H1 (cell line): Measurements from ENCODE around the gene WDR37. TPM values are rescaled to one million over a fixed set of nuclear protein-coding genes. Genes with fewer than 3 reads are reported as not detected.

Experiments used
- CTCF ChIA-PET: fragments of 300-600 bp; sonication (Branson Sonifier 250); formaldehyde crosslinking; loops from one replicate; lab custom pipeline; 2021; ENCODE audit not compliant: partially characterized antibody; lab: Charles Lee
- POLR2A ChIA-PET: fragments of 300-600 bp; sonication (Branson Sonifier 250); formaldehyde crosslinking; loops from one replicate; lab custom pipeline; 2021; ENCODE audit warnings: inconsistent platforms; ENCODE audit not compliant: partially characterized antibody; lab: Charles Lee
- DNase-seq, 2 experiments: peaks; one replicate each; pipeline versions ENCODE4 v3.0.0 to v3.0.0-alpha.2; 2010 to 2022; ENCODE audit warnings: low spot score in 2 of 2, low read depth in 1 of 2, mixed read lengths in 1 of 2
- FAIRE-seq: peaks from 2 replicates; lab custom pipeline; 2011; peaks lifted over from hg19 to GRCh38; lab: Jason Lieb, UNC
- H2AFZ ChIP-seq: 2 replicates; pipeline ENCODE4 v1.8.1; 2012; ENCODE audit warnings: low read length, inconsistent platforms
- H2AK5ac ChIP-seq: 2 replicates; pipeline ENCODE4 v1.6.1; 2013; ENCODE audit warnings: low read depth, low read length
- H2BK120ac ChIP-seq: replicated peaks from 2 replicates; pipeline ENCODE3; 2013; ENCODE audit warnings: low read depth, low read length, inconsistent platforms
- H2BK12ac ChIP-seq: 2 replicates; pipeline ENCODE4 v1.6.1; 2013; ENCODE audit warnings: low read depth, low read length
- H2BK15ac ChIP-seq: 2 replicates; pipeline ENCODE4 v1.6.1; 2013; ENCODE audit warnings: low read length
- H2BK20ac ChIP-seq: 2 replicates; pipeline ENCODE4 v1.6.1; 2013; ENCODE audit warnings: low read length
- H2BK5ac ChIP-seq: 2 replicates; pipeline ENCODE4 v1.6.1; 2013; ENCODE audit warnings: low read depth, low read length
- H3K14ac ChIP-seq: 2 replicates; pipeline ENCODE4 v1.6.1; 2013; ENCODE audit warnings: inconsistent platforms; ENCODE audit not compliant: insufficient read length
- H3K18ac ChIP-seq: 2 replicates; pipeline ENCODE4 v1.6.1; 2013; ENCODE audit warnings: low read length; ENCODE audit errors: extremely low read depth
- H3K23ac ChIP-seq: 2 replicates; pipeline ENCODE4 v1.6.1; 2013; ENCODE audit warnings: inconsistent platforms; ENCODE audit not compliant: insufficient read length
- H3K23me2 ChIP-seq: 2 replicates; pipeline ENCODE4 v1.6.1; 2013; ENCODE audit warnings: low read depth, low read length
- H3K27ac ChIP-seq: 2 replicates; pipeline ENCODE4 v1.6.1; 2011; ENCODE audit warnings: low read depth, low read length, inconsistent platforms
- H3K27me3 ChIP-seq, 4 experiments: replicated peaks in 1 of 4; 1 replicate in 1 of 4; 2 replicates in 3 of 4; pipeline versions ENCODE4 v1.6.1 to v1.8.1; 2011 to 2013; ENCODE audit warnings: low read length in 3 of 4, mild to moderate bottlenecking in 3 of 4, inconsistent platforms in 2 of 4, mixed read lengths in 2 of 4, moderate library complexity in 1 of 4; ENCODE audit not compliant: control insufficient read depth in 3 of 4, insufficient read depth in 3 of 4; ENCODE audit errors: extremely low read depth in 1 of 4
- H3K36me3 ChIP-seq, 4 experiments: 2 replicates each; pipeline versions ENCODE4 v1.6.1 to v1.8.1; 2011 to 2013; ENCODE audit warnings: mild to moderate bottlenecking in 4 of 4, low read length in 3 of 4, moderate library complexity in 2 of 4, control low read depth in 1 of 4, inconsistent platforms in 1 of 4; ENCODE audit not compliant: insufficient read depth in 4 of 4, control insufficient read depth in 2 of 4
- H3K4ac ChIP-seq: replicated peaks from 2 replicates; pipeline ENCODE3; 2013; ENCODE audit warnings: low read length, low read depth, mixed read lengths, inconsistent platforms; ENCODE audit not compliant: insufficient read length
- H3K4me1 ChIP-seq, 4 experiments: replicated peaks in 1 of 4; 1 replicate in 1 of 4; 2 replicates in 3 of 4; pipeline versions ENCODE4 v1.6.1 to v1.8.1; 2011 to 2013; ENCODE audit warnings: low read length in 3 of 4, inconsistent platforms in 2 of 4, mixed read lengths in 1 of 4; ENCODE audit not compliant: insufficient read depth in 4 of 4, control insufficient read depth in 3 of 4
- H3K4me2 ChIP-seq, 2 experiments: 2 replicates each; pipeline versions ENCODE4 v1.6.1 to v1.8.1; 2011 to 2013; ENCODE audit warnings: low read depth in 2 of 2, low read length in 2 of 2, control low read depth in 1 of 2, inconsistent platforms in 1 of 2, mild to moderate bottlenecking in 1 of 2; ENCODE audit not compliant: insufficient read depth in 1 of 2
- H3K4me3 ChIP-seq, 4 experiments: fragments of 200-600, 300-600 bp in 1 of 4; sonication (generic), shearing (Covaris generic), sonication (Bioruptor Twin) in 1 of 4; 2 replicates each; pipeline versions ENCODE4 v1.5.1 to v1.8.1; 2011 to 2016; ENCODE audit warnings: low read length in 4 of 4, low read depth in 3 of 4, control low read depth in 2 of 4, inconsistent platforms in 2 of 4, mild to moderate bottlenecking in 2 of 4, mixed read lengths in 1 of 4, moderate library complexity in 1 of 4; ENCODE audit not compliant: insufficient read depth in 2 of 4; ENCODE audit errors: extremely low read depth in 1 of 4
- H3K56ac ChIP-seq: replicated peaks from 2 replicates; pipeline ENCODE3; 2013; ENCODE audit warnings: low read depth, mild to moderate bottlenecking, mixed read lengths, low read length, inconsistent platforms; ENCODE audit not compliant: insufficient read length
- H3K79me1 ChIP-seq: 2 replicates; pipeline ENCODE4 v1.6.1; 2013; ENCODE audit warnings: low read depth, low read length, control low read depth
- H3K79me2 ChIP-seq, 2 experiments: 2 replicates each; pipeline versions ENCODE4 v1.6.1 to v1.8.1; 2012 to 2013; ENCODE audit warnings: low read length in 2 of 2, mild to moderate bottlenecking in 2 of 2, inconsistent platforms in 1 of 2; ENCODE audit not compliant: insufficient read depth in 2 of 2, control insufficient read depth in 1 of 2
- H3K9ac ChIP-seq, 4 experiments: replicated peaks in 1 of 4; 1 replicate in 1 of 4; 2 replicates in 3 of 4; pipeline versions ENCODE4 v1.6.1 to v1.8.1; 2011 to 2013; ENCODE audit warnings: low read depth in 3 of 4, low read length in 3 of 4, control low read depth in 2 of 4, mild to moderate bottlenecking in 2 of 4, moderate library complexity in 2 of 4, inconsistent platforms in 1 of 4; ENCODE audit errors: extremely low read depth in 1 of 4
- H3K9me3 ChIP-seq, 2 experiments: 2 replicates each; pipeline versions ENCODE4 v1.6.1 to v1.8.1; 2012 to 2013; ENCODE audit warnings: mild to moderate bottlenecking in 2 of 2, moderate library complexity in 2 of 2, control low read depth in 1 of 2, inconsistent platforms in 1 of 2, low read depth in 1 of 2, low read length in 1 of 2, mixed read lengths in 1 of 2; ENCODE audit not compliant: insufficient read depth in 2 of 2
- H4K20me1 ChIP-seq, 2 experiments: replicated peaks in 1 of 2; 2 replicates each; pipeline versions ENCODE3 to v1.8.1; 2011 to 2013; ENCODE audit warnings: inconsistent platforms in 2 of 2, low read length in 2 of 2, mild to moderate bottlenecking in 1 of 2; ENCODE audit not compliant: insufficient read depth in 2 of 2, control insufficient read depth in 1 of 2
- H4K5ac ChIP-seq: 2 replicates; pipeline ENCODE4 v1.6.1; 2013; ENCODE audit warnings: low read length, low read depth, mixed read lengths, inconsistent platforms; ENCODE audit not compliant: insufficient read length
- H4K8ac ChIP-seq: 2 replicates; pipeline ENCODE4 v1.8.0; 2013; ENCODE audit warnings: mild to moderate bottlenecking, moderate library complexity, low read length, inconsistent platforms; ENCODE audit not compliant: insufficient read depth; ENCODE audit errors: extremely low read depth
- H4K91ac ChIP-seq: replicated peaks from 2 replicates; pipeline ENCODE3; 2013; ENCODE audit warnings: low read length, mixed read lengths, inconsistent platforms; ENCODE audit not compliant: insufficient read length
- MAX ChIP-seq: IDR thresholded peaks from 2 replicates; pipeline ENCODE4 v1.6.1; 2012; ENCODE audit warnings: inconsistent platforms
- NANOG ChIP-seq: IDR thresholded peaks from 2 replicates; pipeline ENCODE4 v1.6.1; 2011; ENCODE audit warnings: low read length, low read depth, mild to moderate bottlenecking, inconsistent platforms; ENCODE audit not compliant: insufficient read depth, poor library complexity, severe bottlenecking
- RBBP5 ChIP-seq: IDR thresholded peaks from 2 replicates; pipeline ENCODE4 v1.7.1; 2012; ENCODE audit warnings: low read depth, mild to moderate bottlenecking, inconsistent platforms, low read length, moderate library complexity, borderline replicate concordance
- RXRA ChIP-seq: IDR thresholded peaks from 2 replicates; pipeline ENCODE4 v1.6.1; 2011; ENCODE audit warnings: low read depth, mild to moderate bottlenecking, low read length, moderate library complexity; ENCODE audit not compliant: insufficient read depth
- TAF1 ChIP-seq: IDR thresholded peaks from 2 replicates; pipeline ENCODE4 v1.6.1; 2011; ENCODE audit warnings: mild to moderate bottlenecking, low read depth, low read length
- YY1 ChIP-seq: IDR thresholded peaks from 2 replicates; pipeline ENCODE4 v1.6.1; 2011; ENCODE audit warnings: low read depth, mild to moderate bottlenecking, low read length
- WGBS, 2 experiments: shearing (Covaris generic) in 1 of 2; methylation state at CpG; one replicate each; pipeline versions ENCODE4 v1.1.6 to v1.1.7; 2013 to 2015; ENCODE audit warnings: low lambda C conversion rate in 2 of 2, mixed read lengths in 2 of 2, inconsistent platforms in 1 of 2, low coverage in 1 of 2, missing lambda C conversion rate in 1 of 2; ENCODE audit not compliant: insufficient replicate concordance in 2 of 2, insufficient coverage in 1 of 2, insufficient read length in 1 of 2; ENCODE audit errors: extremely low coverage in 1 of 2, missing lambda C conversion rate in 1 of 2; 5-methylcytosine and 5-hydroxymethylcytosine counted together
- polyA plus RNA-seq, 7 experiments: library from polyadenylated mRNA; depleted of rRNA in 3 of 7; stranded (reverse) in 5 of 7; unstranded in 2 of 7; fragments of >200 nt in 5 of 7; fragments of 200-250 nt in 2 of 7; gene quantifications; 1 replicate in 5 of 7; 2 replicates in 1 of 7; 4 replicates in 1 of 7; pipeline versions ENCODE4 v1.2.1 to v1.2.3, GENCODE V29; 2011 to 2013; ENCODE audit warnings: missing spikeins in 2 of 7, mixed read lengths in 2 of 7
- total RNA-seq: library from RNA; stranded (reverse); fragmentation: NEBNext Ultra II Directional; extraction: Animal tissue kit (Norgen Biotek cat#: 25700); gene quantifications from 2 replicates; pipeline ENCODE4 v1.2.1, GENCODE V29; 2021

WDR37 gene
- total and polyA plus RNA-seq, 2 of the 8 experiments (the other 6 are each of a cell fraction or from before 2014, with no cell fraction given), result 9.6 to 12.0 TPM

- Histone ChIP-seq H3K36me3 (no peaks in the 10 kb centered on the region), H4K20me1 (peaks cover 0 to 4% of the 10 kb centered on the region in 2 experiments), H3K23me2 (no peaks in the 10 kb centered on the region), H2BK15ac (no peak overlapping the region), H3K79me2 (no peaks in the 10 kb centered on the region), H2BK5ac (no peak overlapping the region), H4K91ac (no peak overlapping the region), H3K18ac (no peak overlapping the region), H3K4me1 (no peaks in the 10 kb centered on the region; a peak in 1 of 7 replicates), H2AFZ (no peak overlapping the region), H3K23ac (no peak overlapping the region), H3K56ac (no peak overlapping the region), H2BK20ac (no peak overlapping the region), H3K27me3 (peaks cover 0 to 2% (median 0%) of the 10 kb centered on the region in 4 experiments; a peak in 2 of 7 replicates), H3K4me2 (no peak overlapping the region), H3K9ac (no peak overlapping the region), H3K9me3 (no peaks in the 10 kb centered on the region), H3K79me1 (no peaks in the 10 kb centered on the region), H4K5ac (no peak overlapping the region), H2BK12ac (no peak overlapping the region), H2BK120ac (no peak overlapping the region), H3K27ac (no peak overlapping the region), H3K4ac (no peak overlapping the region), H4K8ac (no peak overlapping the region), H2AK5ac (no peak overlapping the region), H3K14ac (no peak overlapping the region), H3K4me3 (no peak overlapping the region)
- peak in 1 of 2 experiments; percentile 33 for DNase-seq
- CTCF ChIA-PET, result interaction anchor here (0.6 to 1.4 kb wide), 7 partner anchors 14 to 921 kb away, joined by 3 to 4 read pairs (median 3); no protein-coding TSS in a partner anchor
- FAIRE-seq, result no peak
- WGBS, 2 experiments, result 91% methylated on average over 9 of the region's 9 CpGs; no CpG with 5 or more reads in 1 of the 2 experiments
- POLR2A ChIA-PET, result no interaction called here
- TF ChIP-seq NANOG (no peak), TAF1 (no peak), MAX (no peak), YY1 (no peak), RXRA (no peak), RBBP5 (no peak)
Measured at GRCh38 chr10:1154531-1155295, 98.5 kb downstream of the WDR37 start.
